Activated gamma-delta T cell treated with Interleukin-2 at 50 U/mL for 16 hours (primary cell): ENCODE results near the gene KIAA0040.

Experiments
- DNase-seq: peaks from one replicate; pipeline ENCODE4 v3.0.0-alpha.2; 2020

KIAA0040 gene

GRCh38 chr1:175200678-175201521 lies 8.3 kb upstream of the KIAA0040 start:
- DNase-seq: no peak

- no peak for DNase-seq
Observed at GRCh38 chr1:175198332-175198731, 5.8 kb upstream of the KIAA0040 start.

GRCh38 chr1:175197531-175197930 lies 5.0 kb upstream of the KIAA0040 start:
- no peak for DNase-seq

- no peak for DNase-seq
Observed at GRCh38 chr1:175195798-175196197, 3.2 kb upstream of the KIAA0040 start.

GRCh38 chr1:175195281-175195680 lies 2.7 kb upstream of the KIAA0040 start:
- DNase-seq: no peak

GRCh38 chr1:175193527-175193910 lies 943 bp upstream of the KIAA0040 start:
- DNase-seq: no peak

- DNase-seq: peak; percentile 10
Observed at GRCh38 chr1:175192111-175192629, 406 bp downstream of the KIAA0040 start.

- no peak for DNase-seq
Observed at GRCh38 chr1:175191659-175192058, 917 bp downstream of the KIAA0040 start.

GRCh38 chr1:175188936-175189335 lies 3.6 kb downstream of the KIAA0040 start:
- peak; percentile 42 for DNase-seq

GRCh38 chr1:175186433-175187160 lies 6.0 kb downstream of the KIAA0040 start:
- no peak for DNase-seq

- no peak for DNase-seq
Observed at GRCh38 chr1:175185903-175186302, 6.7 kb downstream of the KIAA0040 start.

GRCh38 chr1:175183586-175183985 lies 9.0 kb downstream of the KIAA0040 start:
- no peak for DNase-seq

GRCh38 chr1:175182201-175182746 lies 10.3 kb downstream of the KIAA0040 start:
- no peak for DNase-seq

GRCh38 chr1:175179837-175180590 lies 12.6 kb downstream of the KIAA0040 start:
- no peak for DNase-seq

- no peak for DNase-seq
Observed at GRCh38 chr1:175178456-175178855, 14.1 kb downstream of the KIAA0040 start.

GRCh38 chr1:175178056-175178455 lies 14.5 kb downstream of the KIAA0040 start:
- no peak for DNase-seq

- no peak for DNase-seq
Observed at GRCh38 chr1:175176246-175176645, 16.3 kb downstream of the KIAA0040 start.

GRCh38 chr1:175174309-175175102 lies 18.1 kb downstream of the KIAA0040 start:
- DNase-seq: no peak

GRCh38 chr1:175173531-175173930 lies 19.0 kb downstream of the KIAA0040 start:
- no peak for DNase-seq

- no peak for DNase-seq
Observed at GRCh38 chr1:175172503-175172902, 20.1 kb downstream of the KIAA0040 start.

- no peak for DNase-seq
Observed at GRCh38 chr1:175171036-175171913, 21.3 kb downstream of the KIAA0040 start.
